Colonic mucosa (tissue), 4 donors: ENCODE results near the gene MBD2. TPM values are rescaled to one million over a fixed set of nuclear protein-coding genes. Genes with fewer than 3 reads are reported as not detected.
"Not testable (repeated sequence)": the region's sequence is repeated elsewhere in the genome, so short reads cannot be mapped to it uniquely, and the experiment has no call there.

Source experiments
- DNase-seq: peaks from one replicate; pipeline ENCODE4 v3.0.0-alpha.2; 2020
- H3K27ac ChIP-seq: fragments of 200-600 bp; one replicate; pipeline ENCODE4 v1.8.0; 2021
- H3K27me3 ChIP-seq: fragments of 200-600 bp; one replicate; pipeline ENCODE4 v1.8.0; 2021
- H3K36me3 ChIP-seq: fragments of 200-600 bp; one replicate; pipeline ENCODE4 v1.8.0; 2021
- H3K4me1 ChIP-seq: fragments of 200-600 bp; one replicate; pipeline ENCODE4 v1.8.0; 2021; ENCODE audit warnings: mild to moderate bottlenecking
- H3K4me3 ChIP-seq: fragments of 200-600 bp; one replicate; pipeline ENCODE4 v1.8.0; 2021
- H3K9ac ChIP-seq, 2 donors: one replicate each; pipeline ENCODE4 v1.7.0; 2013; ENCODE audit warnings: control low read depth in 2 of 2, low read depth in 2 of 2, low read length in 2 of 2
- H3K9me3 ChIP-seq: fragments of 200-600 bp; one replicate; pipeline ENCODE4 v1.8.0; 2021
- intact Hi-C: fragments of 100-400 bp; cut with DNase I; formaldehyde crosslinking; loops from one replicate; pipeline ENCODE4 v1.14.1; 2022
- total RNA-seq, 2 donors: library from RNA; stranded (reverse); fragmentation: NEBNext Ultra II Directional in 1 of 2; extraction: Animal tissue kit (Norgen Biotek cat#: 25700) in 1 of 2; gene quantifications; one replicate each; pipeline ENCODE4 v1.2.1, GENCODE V29; 2021
- TF ChIP-seq, protein P1 (sequence below): fragments of 200-600 bp; IDR thresholded peaks from one replicate; pipeline ENCODE4 v1.8.0; 2022; ENCODE audit warnings: antibody characterized with exemption, mild to moderate bottlenecking
- donor health status: healthy.
- donor health status: DM: no; HTN: no; CAD: no.
- donor health status: DM: no; HTN: no; CAD: no.

Gene MBD2
- total RNA-seq, 2 donors from 2014 or later = 110 to 138 TPM

DNA sequence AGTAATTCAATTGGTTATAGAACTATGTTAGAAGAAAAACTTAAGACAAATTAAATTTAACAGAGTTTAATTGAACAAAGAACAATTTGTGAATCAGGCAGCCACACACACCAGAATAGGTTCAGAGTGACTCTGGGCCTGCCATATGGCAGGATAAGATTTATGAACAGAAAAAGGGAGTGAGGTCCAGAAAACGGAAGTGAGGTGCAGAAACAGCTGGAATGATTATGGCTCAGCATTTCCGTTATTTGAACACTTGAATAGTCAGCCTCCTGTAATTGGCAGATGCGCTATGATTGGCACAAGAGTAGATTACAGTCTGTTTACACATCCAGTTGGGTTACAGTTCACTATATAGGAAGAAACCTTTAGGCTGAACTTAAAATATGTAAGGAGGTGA lies 99.0 kb downstream of the MBD2 start:
- Histone ChIP-seq H3K36me3 (no peaks in the 10 kb centered on the region), H3K4me3 (no peak overlapping the region), H3K4me1 (no peaks in the 10 kb centered on the region), H3K27ac (no peak overlapping the region), H3K27me3 (no peaks in the 10 kb centered on the region), H3K9me3 (no peaks in the 10 kb centered on the region), H3K9ac (no peak overlapping the region)
- DNase-seq = no peak
- intact Hi-C loops = loop anchor here (5.0 kb wide), 1 partner anchor 558 kb away; no protein-coding TSS in a partner anchor
- TF ChIP-seq, protein P1, sequence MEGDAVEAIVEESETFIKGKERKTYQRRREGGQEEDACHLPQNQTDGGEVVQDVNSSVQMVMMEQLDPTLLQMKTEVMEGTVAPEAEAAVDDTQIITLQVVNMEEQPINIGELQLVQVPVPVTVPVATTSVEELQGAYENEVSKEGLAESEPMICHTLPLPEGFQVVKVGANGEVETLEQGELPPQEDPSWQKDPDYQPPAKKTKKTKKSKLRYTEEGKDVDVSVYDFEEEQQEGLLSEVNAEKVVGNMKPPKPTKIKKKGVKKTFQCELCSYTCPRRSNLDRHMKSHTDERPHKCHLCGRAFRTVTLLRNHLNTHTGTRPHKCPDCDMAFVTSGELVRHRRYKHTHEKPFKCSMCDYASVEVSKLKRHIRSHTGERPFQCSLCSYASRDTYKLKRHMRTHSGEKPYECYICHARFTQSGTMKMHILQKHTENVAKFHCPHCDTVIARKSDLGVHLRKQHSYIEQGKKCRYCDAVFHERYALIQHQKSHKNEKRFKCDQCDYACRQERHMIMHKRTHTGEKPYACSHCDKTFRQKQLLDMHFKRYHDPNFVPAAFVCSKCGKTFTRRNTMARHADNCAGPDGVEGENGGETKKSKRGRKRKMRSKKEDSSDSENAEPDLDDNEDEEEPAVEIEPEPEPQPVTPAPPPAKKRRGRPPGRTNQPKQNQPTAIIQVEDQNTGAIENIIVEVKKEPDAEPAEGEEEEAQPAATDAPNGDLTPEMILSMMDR = no peak

DNA sequence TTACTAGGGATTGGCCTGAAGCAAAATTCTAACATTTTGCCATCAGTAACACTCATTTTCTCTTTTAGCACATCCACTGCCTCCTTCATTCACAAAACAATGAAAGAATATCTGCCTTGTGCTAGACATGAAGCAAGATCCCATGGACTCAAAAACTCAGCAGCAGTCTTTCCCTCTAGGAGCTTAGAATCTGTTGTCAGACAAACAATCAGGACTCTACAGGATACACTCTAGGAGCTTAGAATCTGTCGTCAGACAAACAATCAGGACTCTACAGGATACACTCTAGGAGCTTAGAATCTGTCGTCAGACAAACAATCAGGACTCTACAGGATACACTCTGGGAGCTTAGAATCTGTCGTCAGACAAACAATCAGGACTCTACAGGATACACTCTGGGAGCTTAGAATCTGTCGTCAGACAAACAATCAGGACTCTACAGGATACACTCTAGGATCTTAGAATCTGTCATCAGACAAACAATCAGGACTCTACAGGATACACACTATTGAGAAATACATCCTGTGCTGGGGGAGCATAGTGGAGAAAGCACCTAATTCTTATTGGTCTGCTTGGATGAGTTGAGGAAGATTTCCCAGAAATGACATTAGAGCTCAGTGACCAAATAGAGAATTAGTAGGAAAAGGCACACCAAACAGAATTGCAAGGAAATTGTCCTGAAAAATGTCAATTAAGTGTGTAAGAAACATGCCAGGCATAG lies 100.6 kb downstream of the MBD2 start:
- H3K9ac ChIP-seq, H3K9me3 ChIP-seq, H3K4me1 ChIP-seq, intact Hi-C loops, H3K36me3 ChIP-seq, DNase-seq, H3K4me3 ChIP-seq, H3K27me3 ChIP-seq, H3K27ac ChIP-seq: not testable (repeated sequence)

DNA sequence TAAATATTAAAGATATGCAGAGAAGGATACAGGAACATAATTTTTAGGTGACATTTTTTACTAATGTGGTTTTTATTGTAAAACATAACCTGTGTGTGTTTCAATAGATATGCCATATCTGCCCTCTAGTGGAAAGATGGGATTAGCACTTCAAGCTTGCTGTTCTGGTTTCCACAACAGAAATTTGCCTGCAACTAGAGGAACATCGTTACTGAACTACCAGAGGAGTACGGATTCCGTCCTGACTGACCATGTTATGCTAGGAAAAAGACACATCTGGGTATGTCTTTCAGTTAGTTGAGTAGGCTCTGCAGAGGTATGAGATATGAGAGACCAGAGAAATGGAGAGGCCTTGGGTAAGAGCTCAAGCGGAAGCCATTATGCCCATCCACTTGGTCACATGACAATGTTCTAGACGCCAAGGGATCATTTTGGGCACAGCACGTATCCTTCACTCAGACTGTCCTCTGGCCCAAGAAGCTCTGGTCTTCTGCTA lies 104.9 kb downstream of the MBD2 start:
- DNase-seq = peak; percentile 28
- Histone ChIP-seq H3K9me3 (no peaks in the 10 kb centered on the region), H3K36me3 (no peaks in the 10 kb centered on the region), H3K4me1 (no peaks in the 10 kb centered on the region), H3K27me3 (no peaks in the 10 kb centered on the region), H3K9ac (no peak overlapping the region), H3K27ac (no peak overlapping the region), H3K4me3 (no peak overlapping the region)
- intact Hi-C loops = no loop called here
- TF ChIP-seq, protein P1 = peak; percentile 73

DNA sequence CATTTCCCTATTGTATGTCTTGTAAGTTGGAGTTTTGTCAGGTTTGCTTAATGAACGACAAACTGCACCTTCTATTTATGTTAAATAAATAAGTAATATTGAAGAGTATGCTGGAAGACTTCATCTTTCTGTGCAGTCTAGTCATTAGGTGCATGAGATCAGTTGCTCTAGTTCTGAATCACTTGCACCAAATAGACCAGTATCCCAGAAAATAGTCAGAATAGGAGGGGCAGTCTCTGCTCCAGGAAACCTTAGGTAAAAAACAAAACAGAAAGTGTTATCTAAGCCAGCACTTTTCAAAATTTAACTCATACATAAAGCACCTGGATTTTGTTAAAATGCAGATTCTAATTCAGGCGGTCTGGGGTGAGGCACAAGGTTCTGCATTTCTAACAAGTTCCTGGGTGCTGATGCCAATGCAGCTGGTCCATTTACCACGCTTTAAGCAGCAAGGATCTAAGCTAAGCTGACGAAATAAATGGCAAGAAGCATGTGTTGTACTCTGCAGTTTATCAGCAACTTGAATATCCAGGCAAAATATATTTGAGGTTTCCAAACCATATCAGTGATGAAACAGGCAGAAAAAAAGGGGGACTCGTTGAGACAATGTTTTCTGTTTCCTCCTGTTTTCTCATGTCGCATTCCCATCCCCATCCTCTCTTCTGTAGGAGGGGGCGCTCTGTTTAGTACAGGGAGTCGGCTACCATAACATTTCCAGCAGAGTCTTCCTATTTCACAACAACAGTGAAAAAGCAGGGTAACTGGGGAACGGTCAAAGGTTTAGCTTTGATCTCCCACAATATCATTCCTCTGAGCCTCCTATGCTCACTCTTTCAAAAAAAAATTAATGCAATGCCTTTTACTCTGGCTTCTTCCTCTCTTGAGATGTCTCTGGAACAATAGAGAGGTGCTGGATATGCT lies 106.4 kb downstream of the MBD2 start:
- H3K4me3 ChIP-seq = no peak overlapping the region
- H3K9ac ChIP-seq = no peak overlapping the region
- H3K36me3 ChIP-seq = no peaks in the 10 kb centered on the region
- no peak for DNase-seq
- no peaks in the 10 kb centered on the region for H3K27me3 ChIP-seq
- H3K9me3 ChIP-seq = no peaks in the 10 kb centered on the region
- no peak overlapping the region for H3K27ac ChIP-seq
- no peaks in the 10 kb centered on the region for H3K4me1 ChIP-seq
- TF ChIP-seq, protein P1 = no peak
- intact Hi-C loops = loop anchor here (2.0 kb wide), 1 partner anchor 421 kb away; no protein-coding TSS in a partner anchor

DNA sequence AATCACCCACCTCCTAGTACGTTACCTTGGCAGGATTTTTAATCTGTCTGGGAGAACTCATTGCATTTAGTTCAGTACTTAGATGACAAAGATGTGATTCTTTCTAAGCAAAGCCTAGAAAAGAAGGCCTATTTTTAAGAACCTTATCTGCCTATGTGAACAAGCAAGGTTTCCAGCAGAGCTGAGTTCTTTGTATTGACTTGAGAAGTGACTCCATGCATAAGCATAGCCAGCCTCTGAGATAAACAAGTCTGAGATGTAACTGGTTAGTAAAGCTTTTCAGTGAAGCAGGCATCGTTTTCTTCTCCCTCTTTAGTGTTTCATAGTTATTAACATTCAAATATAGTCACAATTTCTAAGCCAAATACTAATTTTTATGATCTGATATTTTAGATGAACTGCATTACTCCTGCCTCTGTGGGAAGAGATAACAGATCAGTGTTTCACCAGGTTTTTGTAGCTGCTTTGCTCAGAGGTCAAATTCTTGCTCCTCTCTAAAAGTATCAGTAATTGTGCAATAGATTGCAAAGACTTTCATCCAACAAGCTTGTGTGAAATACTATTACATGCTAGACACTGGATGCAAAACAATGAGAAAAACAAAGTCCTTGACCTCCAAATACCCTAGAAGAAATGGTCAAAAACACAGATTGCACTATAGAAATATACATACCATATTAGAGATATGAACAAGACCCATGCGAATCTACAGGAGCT lies 107.8 kb downstream of the MBD2 start:
- DNase-seq = no peak
- H3K9me3 ChIP-seq = no peaks in the 10 kb centered on the region
- no peak overlapping the region for H3K4me3 ChIP-seq
- no peak overlapping the region for H3K27ac ChIP-seq
- H3K36me3 ChIP-seq = no peaks in the 10 kb centered on the region
- H3K4me1 ChIP-seq = no peaks in the 10 kb centered on the region
- H3K27me3 ChIP-seq = no peaks in the 10 kb centered on the region
- intact Hi-C loops = loop anchor here (2.0 kb wide), 1 partner anchor 420 kb away; no protein-coding TSS in a partner anchor
- TF ChIP-seq, protein P1 = no peak
- no peak overlapping the region for H3K9ac ChIP-seq
